ENCODE measurements around the gene C14orf180.
"Not testable (repeated sequence)": the region's sequence is repeated elsewhere in the genome, so short reads cannot be mapped to it uniquely, and the experiment has no call there.

The C14orf180 gene

DNA sequence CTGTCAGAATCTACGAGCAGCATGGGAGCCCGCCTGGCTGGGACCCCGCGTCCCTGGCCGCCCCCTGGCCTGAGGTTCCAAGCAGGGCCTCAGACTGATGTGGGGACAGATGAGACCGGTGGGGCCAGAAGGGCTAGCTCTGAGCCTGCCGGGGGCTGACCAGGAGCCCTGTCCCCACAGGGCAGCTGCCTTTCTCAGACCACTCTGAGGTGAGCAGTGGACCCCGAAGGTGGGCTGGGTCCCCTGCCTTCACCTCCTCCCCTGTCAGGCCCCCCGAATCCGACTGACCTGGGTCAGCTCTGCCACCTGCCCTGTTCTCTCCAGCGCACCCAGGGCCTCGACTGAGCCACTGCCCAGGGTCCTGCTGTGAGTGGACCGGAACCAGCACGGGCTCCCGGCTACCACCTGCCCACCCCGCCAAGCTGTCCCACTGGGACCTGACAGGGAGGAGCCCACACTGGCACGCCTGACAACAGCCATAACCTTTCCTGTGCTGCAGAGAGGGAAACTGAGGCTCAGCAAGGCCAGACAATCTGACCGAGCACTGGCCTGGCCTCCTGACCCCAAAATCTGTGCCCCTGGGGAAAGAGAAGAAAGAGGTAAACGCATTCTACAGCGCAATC is 54.7 kb downstream of the C14orf180 start:
- no peak for DNase-seq

DNA sequence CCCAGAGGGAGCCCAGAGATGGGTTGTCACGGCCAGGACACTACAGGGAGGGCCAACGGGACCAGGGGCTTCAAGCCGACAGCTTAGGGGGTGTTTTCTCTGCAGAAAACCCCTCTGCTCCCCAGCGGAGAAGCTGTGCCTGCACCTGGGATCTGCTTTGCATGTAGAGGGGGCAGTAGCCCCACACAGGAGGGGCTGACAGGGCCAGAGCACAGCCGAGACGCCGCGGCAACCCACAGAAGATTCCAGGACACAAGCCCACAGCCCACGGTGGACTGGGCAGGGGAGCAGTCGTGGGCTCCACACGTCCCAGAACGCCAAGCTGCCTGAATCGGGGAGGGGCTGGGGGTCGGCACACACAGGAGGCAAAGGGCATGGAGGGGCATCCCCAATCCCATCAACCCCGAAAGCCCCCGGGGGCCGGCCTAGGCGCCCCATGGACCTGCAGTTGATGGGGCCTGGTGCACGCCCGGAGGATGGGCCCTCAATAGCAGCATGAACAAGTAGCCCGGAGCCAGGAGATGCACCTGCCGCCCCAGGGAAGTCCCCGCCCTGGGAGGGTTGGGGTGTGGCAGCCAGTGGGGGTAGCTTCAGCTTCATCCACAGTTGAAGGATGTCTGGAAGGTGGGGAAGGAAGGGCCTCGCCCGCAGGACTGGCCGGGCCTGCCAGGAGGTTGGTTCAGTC is 55.5 kb downstream of the C14orf180 start:
- DNase-seq = no peak

DNA sequence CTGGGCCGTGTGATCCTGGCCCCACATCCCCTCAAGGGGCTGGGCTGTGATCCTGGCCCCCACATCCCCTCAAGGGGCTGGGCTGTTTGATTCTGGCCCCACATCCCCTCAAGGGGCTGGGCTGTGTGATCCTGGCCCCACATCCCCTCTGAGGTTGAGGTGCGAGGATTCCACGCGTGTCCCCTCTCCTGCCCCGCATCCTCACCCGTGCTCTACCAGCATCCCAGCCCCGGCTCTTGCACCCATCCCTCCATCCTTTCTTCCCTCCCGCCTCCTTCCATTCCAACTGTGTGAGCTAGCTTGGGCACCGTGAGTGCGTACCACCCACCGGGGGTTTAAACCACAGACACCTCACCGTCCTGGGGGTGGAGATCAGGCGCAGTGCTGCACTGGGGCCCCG is 56.2 kb downstream of the C14orf180 start:
- no peak for DNase-seq

DNA sequence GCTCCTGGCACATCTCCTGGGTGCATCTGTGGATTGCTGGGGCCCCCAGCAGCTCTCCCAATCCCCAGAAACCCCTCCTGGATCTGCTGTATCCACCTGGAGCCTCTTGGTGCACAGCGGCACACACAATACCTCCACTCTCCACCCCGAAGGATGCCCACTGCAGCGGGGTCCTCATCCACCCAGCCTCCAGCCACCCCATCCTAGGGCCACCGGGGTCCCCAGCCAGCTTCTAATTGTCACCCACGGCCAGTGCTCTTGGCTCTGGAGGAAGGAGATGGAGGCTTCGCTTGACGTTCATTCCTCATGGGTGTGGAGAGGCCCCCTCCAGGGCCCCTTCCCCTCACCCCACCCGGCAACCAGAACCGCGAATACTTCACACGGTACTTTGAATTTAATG is 56.6 kb downstream of the C14orf180 start:
- no peak for DNase-seq

DNA sequence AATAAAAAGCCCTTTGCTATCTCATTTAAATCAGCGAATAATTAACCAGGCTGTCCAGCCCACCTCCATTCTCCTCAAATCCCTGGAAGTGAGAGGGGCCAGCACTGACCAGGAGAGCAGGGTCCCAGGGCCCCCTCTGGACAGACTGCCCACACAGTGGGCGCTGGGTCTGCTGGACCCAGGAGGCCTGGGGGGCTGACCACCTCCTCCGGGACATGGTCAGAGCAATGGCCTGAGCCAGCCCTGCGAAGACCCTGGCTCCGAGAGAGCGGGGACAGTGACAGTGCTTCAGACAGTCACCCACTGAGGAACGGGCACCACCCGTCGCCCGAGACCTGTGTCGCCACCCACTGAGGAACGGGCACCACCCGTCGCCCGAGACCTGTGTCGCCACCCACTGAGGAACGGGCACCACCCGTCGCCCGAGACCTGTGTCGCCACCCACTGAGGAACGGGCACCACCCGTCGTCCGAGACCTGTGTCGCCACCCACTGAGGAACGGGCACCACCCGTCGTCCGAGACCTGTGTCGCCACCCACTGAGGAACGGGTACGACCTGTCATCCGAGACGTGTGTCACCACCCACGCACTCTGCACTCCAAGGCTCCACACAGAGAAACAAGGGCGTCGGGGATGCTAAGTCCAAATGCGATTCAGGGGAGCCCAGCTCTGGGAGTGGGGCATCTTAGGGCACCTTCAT is 57.4 kb downstream of the C14orf180 start:
- not testable (repeated sequence) for DNase-seq

DNA sequence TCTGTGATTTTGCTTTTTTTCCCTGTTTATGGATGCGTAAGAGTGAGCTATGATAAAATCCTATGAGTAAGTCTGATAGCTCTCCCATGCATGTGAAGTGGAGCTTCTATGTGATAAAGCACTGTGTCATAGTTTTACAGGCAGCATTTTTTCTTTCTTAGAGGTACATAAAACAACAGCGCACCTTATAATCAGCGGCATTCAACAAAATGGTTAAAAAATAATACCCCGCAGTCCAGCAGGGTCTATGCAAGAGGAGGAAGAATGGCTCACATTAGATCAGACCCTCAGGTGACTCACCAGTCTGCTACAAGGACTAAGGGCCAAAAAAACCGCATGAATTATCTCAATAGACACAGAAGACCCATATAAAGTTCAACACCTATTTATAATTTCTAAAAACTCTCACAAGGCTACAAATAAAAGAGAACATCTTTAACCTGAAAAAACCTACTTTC is 58.0 kb downstream of the C14orf180 start:
- DNase-seq = no peak

DNA sequence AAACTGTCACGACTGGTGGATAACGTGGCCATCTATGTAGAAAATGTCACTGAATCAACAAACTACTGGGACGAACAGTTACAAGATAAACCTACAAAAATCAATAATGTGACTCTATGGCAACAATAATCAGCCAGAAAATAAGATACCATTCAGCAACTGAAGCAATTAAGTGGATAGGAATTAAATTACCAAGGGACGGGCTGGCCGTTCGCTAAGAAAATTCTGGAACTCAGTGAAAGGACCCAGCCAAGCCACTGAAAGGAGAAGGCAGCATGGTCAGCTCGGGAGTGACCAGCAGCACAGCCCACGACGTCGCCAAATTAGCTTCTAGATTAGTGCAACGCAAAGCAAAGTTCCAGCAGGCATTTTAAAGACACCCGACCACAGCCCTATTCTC is 58.6 kb downstream of the C14orf180 start:
- no peak for DNase-seq

DNA sequence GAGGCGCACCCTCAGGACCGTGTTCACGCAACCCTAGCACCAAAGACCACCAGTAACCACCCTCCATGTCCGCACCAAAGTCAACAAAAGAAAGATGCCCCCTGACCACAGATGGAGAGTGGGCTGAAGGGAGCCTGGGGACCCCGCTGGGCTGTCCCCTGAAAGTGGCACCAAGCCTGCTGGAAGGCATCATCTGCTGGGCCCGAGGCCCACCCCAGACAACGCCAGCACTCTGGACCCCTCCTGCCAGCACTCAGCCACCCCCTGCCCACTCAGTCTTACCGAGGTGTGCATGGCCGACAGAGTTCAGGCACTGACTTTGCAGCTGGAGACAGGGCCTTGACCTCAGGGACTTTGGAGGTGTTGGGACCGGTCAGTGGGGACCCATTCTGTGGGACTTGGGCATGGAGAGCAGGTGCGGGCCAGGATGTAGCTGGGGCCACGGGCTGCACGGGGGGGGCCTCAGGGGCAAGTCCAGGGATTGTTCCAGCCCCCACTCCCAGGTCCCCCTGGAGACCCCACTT is 59.4 kb downstream of the C14orf180 start:
- no peak for DNase-seq

DNA sequence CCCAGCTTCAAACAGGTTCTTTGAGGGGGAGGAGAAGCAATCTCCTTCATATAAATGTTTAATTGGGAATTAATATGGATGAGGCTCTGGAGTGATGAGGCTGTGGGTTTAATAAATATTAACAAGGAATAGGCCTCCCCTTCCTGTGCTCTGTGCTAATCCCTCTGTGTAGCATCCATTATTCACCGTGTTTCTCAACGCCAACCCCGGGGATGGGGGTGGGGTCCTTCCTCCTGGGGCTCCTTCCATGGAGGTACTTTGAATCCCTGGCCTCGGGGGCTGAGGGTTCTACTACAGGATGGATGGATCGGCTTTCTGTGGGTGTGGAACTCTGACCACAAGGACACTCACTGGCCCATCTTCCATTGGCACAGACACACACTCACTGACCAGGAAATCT is 59.9 kb downstream of the C14orf180 start:
- no peak for DNase-seq

Measured in SIG-M5 (cell line).